Keratinocyte (primary cell): ENCODE measurements around the gene MIEF2.

Experiments used
- EZH2 ChIP-seq: IDR thresholded peaks from one replicate; pipeline ENCODE4 v1.6.1; 2012; ENCODE audit warnings: inconsistent platforms, mild to moderate bottlenecking, low read length, moderate library complexity
- TF ChIP-seq, protein P1 (sequence below), 3 experiments: IDR thresholded peaks in 1 of 3; conservative IDR thresholded peaks in 1 of 3; optimal IDR thresholded peaks in 1 of 3; 2 replicates in 2 of 3; 3 replicates in 1 of 3; pipeline versions ENCODE3 to v1.5.1; 2011; ENCODE audit warnings: low read length in 3 of 3, mild to moderate bottlenecking in 3 of 3, moderate library complexity in 2 of 3, control low read depth in 1 of 3, inconsistent platforms in 1 of 3; ENCODE audit not compliant: insufficient read depth in 2 of 3; ENCODE audit errors: extremely low read depth in 1 of 3

- TF ChIP-seq, protein P1, sequence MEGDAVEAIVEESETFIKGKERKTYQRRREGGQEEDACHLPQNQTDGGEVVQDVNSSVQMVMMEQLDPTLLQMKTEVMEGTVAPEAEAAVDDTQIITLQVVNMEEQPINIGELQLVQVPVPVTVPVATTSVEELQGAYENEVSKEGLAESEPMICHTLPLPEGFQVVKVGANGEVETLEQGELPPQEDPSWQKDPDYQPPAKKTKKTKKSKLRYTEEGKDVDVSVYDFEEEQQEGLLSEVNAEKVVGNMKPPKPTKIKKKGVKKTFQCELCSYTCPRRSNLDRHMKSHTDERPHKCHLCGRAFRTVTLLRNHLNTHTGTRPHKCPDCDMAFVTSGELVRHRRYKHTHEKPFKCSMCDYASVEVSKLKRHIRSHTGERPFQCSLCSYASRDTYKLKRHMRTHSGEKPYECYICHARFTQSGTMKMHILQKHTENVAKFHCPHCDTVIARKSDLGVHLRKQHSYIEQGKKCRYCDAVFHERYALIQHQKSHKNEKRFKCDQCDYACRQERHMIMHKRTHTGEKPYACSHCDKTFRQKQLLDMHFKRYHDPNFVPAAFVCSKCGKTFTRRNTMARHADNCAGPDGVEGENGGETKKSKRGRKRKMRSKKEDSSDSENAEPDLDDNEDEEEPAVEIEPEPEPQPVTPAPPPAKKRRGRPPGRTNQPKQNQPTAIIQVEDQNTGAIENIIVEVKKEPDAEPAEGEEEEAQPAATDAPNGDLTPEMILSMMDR (optimal IDR thresholded peaks at IDR 0.05 in 1 of 3, IDR thresholded peaks at IDR 0.05 in 1 of 3, conservative IDR thresholded peaks at IDR 0.05 in 1 of 3; ENCODE audit: extremely low read depth in 1 of 3, insufficient read depth in 2 of 3, low read length in 3 of 3): no peak
- TF ChIP-seq EZH2: no peak
These were observed 7.7 kb downstream of the MIEF2 start for GRCh38 chr17:18267927-18268711.
